Measurements from ENCODE around the gene GPR39. TPM values are rescaled to one million over a fixed set of nuclear protein-coding genes. Genes with fewer than 3 reads are reported as not detected.

The GPR39 gene
- total RNA-seq, 1 experiment from 2014 or later = 0.50 TPM

DNA sequence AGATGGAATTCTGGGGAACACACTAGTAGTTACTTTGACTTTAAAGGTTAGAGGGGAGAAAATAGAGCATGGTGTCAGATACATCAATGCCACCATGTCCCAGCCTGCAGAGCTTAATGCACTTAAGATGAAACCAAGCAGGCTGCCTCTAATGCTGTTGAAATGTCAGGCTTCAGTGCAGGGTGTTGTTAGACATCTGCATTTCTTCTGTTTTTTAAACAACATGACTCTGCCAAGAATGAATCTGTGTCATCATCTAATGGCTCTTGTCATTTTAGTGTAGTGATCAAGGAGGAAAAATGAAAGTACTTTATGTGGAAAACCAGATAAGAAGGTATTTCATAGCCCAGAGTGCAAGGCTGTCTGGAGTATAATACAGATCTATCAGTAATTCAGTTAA is 223.5 kb downstream of the GPR39 start:
- Histone ChIP-seq H3K18ac (ENCODE audit: insufficient read length, low read depth, low read length) (no peak overlapping the region), H3K4me2 (ENCODE audit: insufficient read depth, insufficient read length, low read length) (no peak overlapping the region), H2BK20ac (ENCODE audit: low read depth, low read length, poor library complexity, severe bottlenecking) (no peak overlapping the region), H4K8ac (replicated peaks; ENCODE audit: insufficient read length, low read depth, low read length) (no peak overlapping the region), H2BK5ac (ENCODE audit: insufficient read length, low read length) (no peak overlapping the region), H3K27ac (ENCODE audit: insufficient read length, low read depth, low read length) (no peak overlapping the region), H4K5ac (ENCODE audit: insufficient read length, low read depth, low read length) (no peak overlapping the region), H3K9ac (ENCODE audit: extremely low read depth, insufficient read length, low read length) (no peak overlapping the region), H3K79me2 (ENCODE audit: insufficient read depth, low read length) (no peaks in the 10 kb centered on the region), H3K4ac (ENCODE audit: low read depth, low read length) (no peak overlapping the region), H2BK15ac (ENCODE audit: low read depth, low read length) (no peak overlapping the region), H2AFZ (ENCODE audit: low read length) (no peak overlapping the region), H3K4me1 (ENCODE audit: insufficient read depth, low read length) (no peaks in the 10 kb centered on the region), H4K91ac (ENCODE audit: insufficient read length, low read depth, low read length) (no peak overlapping the region), H3T11ph (ENCODE audit: low read length) (no peak overlapping the region), H2AK5ac (ENCODE audit: insufficient read length, low read length) (no peak overlapping the region), H3K14ac (ENCODE audit: insufficient read depth, low read length) (no peak overlapping the region), H3K9me3 (ENCODE audit: control insufficient read depth, low read depth, low read length) (no peaks in the 10 kb centered on the region), H3K23ac (ENCODE audit: insufficient read length, low read depth, low read length) (no peak overlapping the region), H3K23me2 (ENCODE audit: insufficient read length, low read depth, low read length, poor library complexity, severe bottlenecking) (no peaks in the 10 kb centered on the region), H3K27me3 (ENCODE audit: insufficient read depth, low read length) (no peaks in the 10 kb centered on the region), H4K20me1 (ENCODE audit: control insufficient read depth, insufficient read depth, insufficient read length) (no peaks in the 10 kb centered on the region), H2BK120ac (ENCODE audit: low read depth, low read length, poor library complexity, severe bottlenecking) (no peak overlapping the region), H3K56ac (ENCODE audit: insufficient read length, low read depth, low read length) (no peak overlapping the region), H2BK12ac (ENCODE audit: insufficient read length, low read depth, low read length) (no peak overlapping the region), H3K79me1 (ENCODE audit: insufficient read depth, low read depth, low read length, poor library complexity, severe bottlenecking) (no peaks in the 10 kb centered on the region)
- Mint-ChIP-seq H3K36me3 (ENCODE audit: insufficient read depth in 1 of 3, low read depth in 3 of 3) (peaks cover 0 to 1% (median 0%) of the 10 kb centered on the region in 3 experiments; a peak in 2 of 7 replicates), H3K27me3 (ENCODE audit: low read depth) (no peaks in the 10 kb centered on the region), H3K4me3 (no peak overlapping the region), H3K9me3 (no peaks in the 10 kb centered on the region), H3K27ac (no peak overlapping the region), H3K4me1 (peaks cover 17 to 21% of the 10 kb centered on the region in 2 experiments)
- DNase-seq = no peak
- no peak for TF ChIP-seq CTCF (conservative IDR thresholded peaks at IDR 0.05)

Measured in H9 (cell line).